SK-N-SH (cell line): ENCODE results near the gene ARHGAP4.

Experiments used
- CHD2 ChIP-seq: fragments of 150-350 bp; IDR thresholded peaks from 2 replicates; pipeline ENCODE4 v1.6.1; 2018; ENCODE audit warnings: low read length; ENCODE audit not compliant: partially characterized antibody
- CTCF ChIP-seq: fragments of 200-600 bp; sonication (generic); IDR thresholded peaks from 2 replicates; pipeline ENCODE4 v1.6.1; 2017; ENCODE audit warnings: antibody characterized with exemption, mild to moderate bottlenecking, moderate library complexity
- ELF1 ChIP-seq: IDR thresholded peaks from 2 replicates; pipeline ENCODE4 v1.4.0; 2012
- EP300 ChIP-seq, 2 experiments: IDR thresholded peaks; 2 replicates each; pipeline versions ENCODE4 v1.4.0 to v1.6.1; 2012; ENCODE audit warnings: borderline replicate concordance in 1 of 2, low read depth in 1 of 2, low read length in 1 of 2
- EZH2phosphoT487 ChIP-seq: fragments of 200-600 bp; sonication (generic); IDR thresholded peaks from 2 replicates; pipeline ENCODE4 v1.6.1; 2017; ENCODE audit warnings: low read depth, mixed run types, mild to moderate bottlenecking, antibody characterized with exemption, moderate library complexity, borderline replicate concordance
- GATA2 ChIP-seq: sonication (generic); formaldehyde crosslinking; IDR thresholded peaks from 2 replicates; pipeline ENCODE4 v1.5.0; 2020; ENCODE audit warnings: mild to moderate bottlenecking, missing genetic modification reagents
- IRF3 ChIP-seq: fragments of 150-350 bp; IDR thresholded peaks from 2 replicates; pipeline ENCODE4 v1.6.1; 2016; ENCODE audit warnings: mild to moderate bottlenecking, low read depth, low read length
- POLR2AphosphoS5 ChIP-seq: IDR thresholded peaks from 2 replicates; pipeline ENCODE4 v1.6.1; 2012; ENCODE audit warnings: low read depth, low read length
- RAD21 ChIP-seq: IDR thresholded peaks from 2 replicates; pipeline ENCODE4 v1.6.1; 2012; ENCODE audit warnings: mild to moderate bottlenecking, low read length
- RCOR1 ChIP-seq: fragments of 150-350 bp; IDR thresholded peaks from 2 replicates; pipeline ENCODE4 v1.6.1; 2017; ENCODE audit warnings: antibody characterized with exemption, low read length
- RFX5 ChIP-seq: IDR thresholded peaks from 2 replicates; pipeline ENCODE4 v1.6.1; 2012; ENCODE audit warnings: mild to moderate bottlenecking, improper control_type of control experiment, low read length
- TAF1 ChIP-seq: IDR thresholded peaks from 2 replicates; pipeline ENCODE4 v1.6.1; 2012; ENCODE audit warnings: low read depth, mild to moderate bottlenecking, low read length, moderate library complexity, borderline replicate concordance

DNA sequence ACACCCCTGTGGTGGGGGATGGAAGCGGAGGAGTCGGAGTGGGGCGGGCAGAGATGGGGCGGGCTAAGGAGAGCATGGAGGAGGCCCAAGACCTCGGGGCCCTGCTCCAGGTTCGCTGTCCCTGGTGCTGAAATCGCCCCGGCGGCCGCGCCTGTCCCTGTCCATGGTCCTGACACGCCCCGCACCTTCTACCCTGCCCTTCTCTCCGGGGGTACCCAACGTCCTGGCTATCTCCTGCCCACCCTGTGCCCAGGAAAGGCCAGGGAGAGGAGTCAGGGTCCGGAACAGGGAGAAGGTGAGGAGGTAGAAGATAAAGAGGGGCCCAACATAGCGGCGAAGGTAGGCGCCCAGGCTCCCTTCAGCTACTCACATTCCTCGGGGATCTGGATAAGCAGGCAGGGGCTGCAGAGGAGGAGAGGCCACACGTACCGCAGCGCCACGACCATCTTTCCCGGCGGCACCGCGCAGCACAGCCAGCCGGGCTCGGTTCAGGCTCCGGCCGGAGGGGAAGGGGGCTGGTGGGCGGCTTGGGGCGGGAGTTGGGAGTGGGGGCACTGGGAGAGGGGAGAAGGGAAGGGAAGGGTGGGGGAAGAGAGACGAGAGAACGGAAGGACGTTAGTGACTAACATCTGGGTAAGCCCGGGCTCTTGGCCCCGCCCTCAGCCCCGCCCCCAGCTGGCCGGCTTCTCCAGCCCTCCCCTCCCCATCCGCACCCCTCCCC is 50.5 kb downstream of the ARHGAP4 start:
- no peak for TF ChIP-seq RFX5
- TF ChIP-seq CTCF = no peak
- no peak for TF ChIP-seq EP300 (IDR thresholded peaks at IDR 0.05; ENCODE audit: borderline replicate concordance in 1 of 2, low read depth in 1 of 2, low read length in 1 of 2)
- no peak for TF ChIP-seq POLR2AphosphoS5
- no peak for TF ChIP-seq IRF3
- peak; percentile 19; the same call in 1 of the 2 replicates for TF ChIP-seq RCOR1
- TF ChIP-seq ELF1 = no peak
- no peak for TF ChIP-seq EZH2phosphoT487
- no peak for TF ChIP-seq GATA2 (CRISPR knock-in tag)
- TF ChIP-seq CHD2 = no peak
- TF ChIP-seq RAD21 = no peak
- no peak for TF ChIP-seq TAF1
